Lung (tissue), 12 donors: ENCODE data around the gene SNX20. TPM values are rescaled to one million over a fixed set of nuclear protein-coding genes. Genes with fewer than 3 reads are reported as not detected.

Experiments used
- ATAC-seq: fragments of 200-7000 bp; cut with Tn5 transposase; one replicate; pipeline ENCODE4 v1.9.1; 2020; ENCODE audit warnings: moderate number of reproducible peaks; ENCODE audit not compliant: insufficient read depth, low FRiP score
- DNase-seq, 3 donors: peaks; one replicate each; pipeline ENCODE4 v3.0.0-alpha.2; 2013 to 2017
- H3K27ac ChIP-seq, 2 donors: one replicate each; pipeline ENCODE4 v1.5.1; 2013; ENCODE audit warnings: mild to moderate bottlenecking in 2 of 2, moderate library complexity in 2 of 2, control low read depth in 1 of 2, inconsistent platforms in 1 of 2, low read depth in 1 of 2, low read length in 1 of 2
- H3K27me3 ChIP-seq, 3 donors: one replicate each; pipeline ENCODE4 v1.5.1; 2013; ENCODE audit warnings: low read length in 2 of 3; ENCODE audit not compliant: control insufficient read depth in 3 of 3, insufficient read depth in 3 of 3
- H3K36me3 ChIP-seq, 4 donors: one replicate each; pipeline ENCODE4 v1.5.1; 2013; ENCODE audit warnings: low read length in 4 of 4, mild to moderate bottlenecking in 1 of 4, moderate library complexity in 1 of 4; ENCODE audit not compliant: control insufficient read depth in 4 of 4, insufficient read depth in 4 of 4
- H3K4me1 ChIP-seq, 5 donors: one replicate each; pipeline ENCODE4 v1.5.1; 2013; ENCODE audit warnings: low read length in 5 of 5, mild to moderate bottlenecking in 2 of 5, moderate library complexity in 1 of 5; ENCODE audit not compliant: control insufficient read depth in 5 of 5, insufficient read depth in 5 of 5
- H3K4me3 ChIP-seq: one replicate; pipeline ENCODE4 v1.5.1; 2013; ENCODE audit warnings: mild to moderate bottlenecking, control low read depth, moderate library complexity
- H3K9ac ChIP-seq, 2 donors: one replicate each; pipeline ENCODE4 v1.5.1; 2013; ENCODE audit warnings: low read length in 2 of 2, control low read depth in 1 of 2; ENCODE audit not compliant: insufficient read depth in 1 of 2
- H3K9me3 ChIP-seq, 4 donors: one replicate each; pipeline ENCODE4 v1.5.1; 2013; ENCODE audit warnings: low read length in 3 of 4, mild to moderate bottlenecking in 1 of 4, moderate library complexity in 1 of 4; ENCODE audit not compliant: control insufficient read depth in 4 of 4, insufficient read depth in 3 of 4
- WGBS, 2 donors: extraction: QIAGEN DNeasy Blood & Tissue Kit; methylation state at CpG; one replicate each; pipeline ENCODE4 v1.1.7; 2013; 5-methylcytosine and 5-hydroxymethylcytosine counted together
- polyA plus RNA-seq, 2 donors: library from polyadenylated mRNA; stranded (reverse); fragments of 200-250 nt; gene quantifications; one replicate each; pipeline ENCODE4 v1.2.1, GENCODE V29; 2013
- total RNA-seq, 2 donors: library from RNA; depleted of rRNA in 1 of 2; stranded (reverse); fragments of >200 nt in 1 of 2; gene quantifications; one replicate each; pipeline ENCODE4 v1.2.1, GENCODE V29; 2014 to 2021
- TF ChIP-seq, protein P1 (sequence below): IDR thresholded peaks from 2 replicates; pipeline ENCODE4 v1.5.1; 2012; ENCODE audit warnings: mild to moderate bottlenecking; ENCODE audit errors: control extremely low read depth, extremely low read depth
- donor health status: control.
- donor health status: control.
- donor health status: Bipolar disorder and iron deficiency.
- donor health status: healthy.
- donor health status: DM: yes; HTN: yes; CAD: no.

SNX20 gene
- total and polyA plus RNA-seq, 4 donors, result 3.1 to 14.9 (median 9.5) TPM

DNA sequence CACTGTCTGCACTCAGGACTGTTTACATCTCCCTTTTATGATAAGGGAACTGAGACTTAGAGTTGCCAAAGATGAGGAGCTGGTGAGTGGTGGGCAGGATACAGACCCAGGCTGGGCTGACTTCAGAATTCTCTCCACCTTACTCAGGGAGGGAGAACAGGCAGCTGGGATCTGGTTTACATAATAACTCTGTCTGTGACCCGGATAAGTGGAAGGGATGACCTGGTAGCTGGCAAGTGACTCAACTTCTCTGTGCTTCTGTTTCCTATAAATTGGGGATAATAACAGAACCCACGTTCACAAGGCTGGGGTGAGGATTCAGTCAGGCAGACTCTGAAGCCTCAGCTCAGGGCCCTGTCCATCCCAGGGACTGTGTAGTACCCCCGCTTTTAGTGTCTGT, 2.6 kb downstream of the SNX20 start:
- WGBS, 2 donors, result 51 to 62% methylated on average over 3 of the region's 3 CpGs
- no peaks in the 10 kb centered on the region for H3K27me3 ChIP-seq
- DNase-seq (no peak), ATAC-seq (no peak)
- no peaks in the 10 kb centered on the region for H3K36me3 ChIP-seq
- H3K4me3 ChIP-seq, result no peak overlapping the region
- no peak overlapping the region for H3K27ac ChIP-seq
- no peaks in the 10 kb centered on the region for H3K4me1 ChIP-seq
- TF ChIP-seq, protein P1, sequence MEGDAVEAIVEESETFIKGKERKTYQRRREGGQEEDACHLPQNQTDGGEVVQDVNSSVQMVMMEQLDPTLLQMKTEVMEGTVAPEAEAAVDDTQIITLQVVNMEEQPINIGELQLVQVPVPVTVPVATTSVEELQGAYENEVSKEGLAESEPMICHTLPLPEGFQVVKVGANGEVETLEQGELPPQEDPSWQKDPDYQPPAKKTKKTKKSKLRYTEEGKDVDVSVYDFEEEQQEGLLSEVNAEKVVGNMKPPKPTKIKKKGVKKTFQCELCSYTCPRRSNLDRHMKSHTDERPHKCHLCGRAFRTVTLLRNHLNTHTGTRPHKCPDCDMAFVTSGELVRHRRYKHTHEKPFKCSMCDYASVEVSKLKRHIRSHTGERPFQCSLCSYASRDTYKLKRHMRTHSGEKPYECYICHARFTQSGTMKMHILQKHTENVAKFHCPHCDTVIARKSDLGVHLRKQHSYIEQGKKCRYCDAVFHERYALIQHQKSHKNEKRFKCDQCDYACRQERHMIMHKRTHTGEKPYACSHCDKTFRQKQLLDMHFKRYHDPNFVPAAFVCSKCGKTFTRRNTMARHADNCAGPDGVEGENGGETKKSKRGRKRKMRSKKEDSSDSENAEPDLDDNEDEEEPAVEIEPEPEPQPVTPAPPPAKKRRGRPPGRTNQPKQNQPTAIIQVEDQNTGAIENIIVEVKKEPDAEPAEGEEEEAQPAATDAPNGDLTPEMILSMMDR, result no peak
- H3K9ac ChIP-seq, result peak overlapping the region in 1 of 2 donors; percentile 5
- peaks cover 0 to 4% (median 0%) of the 10 kb centered on the region in 4 donors for H3K9me3 ChIP-seq

DNA sequence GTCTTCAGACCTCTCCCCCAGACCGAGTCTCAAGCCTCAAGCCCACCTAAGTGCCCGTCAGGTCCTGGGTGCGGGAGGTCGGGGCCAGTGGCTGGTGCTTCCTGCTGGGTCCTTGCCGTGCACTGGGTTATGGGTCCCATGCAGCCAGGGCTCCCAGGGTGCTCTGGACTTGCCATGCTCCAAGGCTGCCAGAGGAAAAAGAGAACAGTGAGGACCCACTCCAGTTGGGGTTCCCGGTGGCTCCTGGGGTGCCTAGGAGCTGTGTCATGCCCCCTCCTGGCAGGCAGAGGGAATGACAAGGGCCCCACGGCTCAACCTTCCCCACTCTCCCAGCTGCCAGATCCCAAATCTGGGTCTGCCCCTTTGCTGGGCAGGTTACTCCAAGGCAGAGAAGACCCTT, 3.8 kb downstream of the SNX20 start:
- Histone ChIP-seq H3K27ac (no peak overlapping the region), H3K4me1 (no peaks in the 10 kb centered on the region), H3K9ac (no peak overlapping the region), H3K27me3 (no peaks in the 10 kb centered on the region), H3K36me3 (peaks cover 0 to 5% (median 1%) of the 10 kb centered on the region in 4 donors), H3K4me3 (no peak overlapping the region), H3K9me3 (peaks cover 0 to 12% (median 2%) of the 10 kb centered on the region in 4 donors)
- ATAC-seq (no peak), DNase-seq (no peak)
- 82 to 84% methylated on average over 6 to 7 of the region's 7 CpGs for WGBS, 2 donors
- TF ChIP-seq, protein P1, result no peak

DNA sequence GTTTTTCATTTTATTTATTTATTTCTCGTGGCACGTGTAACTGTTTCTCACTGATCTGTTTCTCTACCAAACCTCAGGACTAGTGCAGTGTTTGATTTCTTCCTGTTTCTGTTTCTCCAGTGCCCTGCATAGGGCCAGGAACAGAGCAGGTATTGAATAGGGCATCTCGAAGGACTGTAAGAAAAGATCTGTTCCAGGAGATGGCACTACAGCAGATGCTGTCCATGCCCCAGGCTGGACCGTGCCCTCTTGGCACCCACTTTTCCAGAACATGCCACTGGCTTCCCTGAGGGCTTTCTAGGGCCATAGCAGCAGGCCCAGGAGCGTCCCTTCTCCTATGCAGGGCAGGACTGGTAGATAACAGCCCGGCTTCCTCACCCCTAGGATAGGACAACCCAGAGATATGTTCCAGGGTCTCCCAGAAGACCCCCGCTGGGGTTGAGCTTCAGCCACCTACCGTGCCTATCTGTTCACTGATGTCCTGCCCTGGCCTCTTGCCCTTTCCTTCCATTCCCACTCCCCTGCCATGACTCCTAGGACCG, 4.4 kb downstream of the SNX20 start:
- 80 to 87% methylated on average over 9 of the region's 9 CpGs for WGBS, 2 donors

More for the DNA sequence above, 4.4 kb downstream of the SNX20 start:
- Histone ChIP-seq H3K4me1 (no peaks in the 10 kb centered on the region), H3K4me3 (no peak overlapping the region), H3K36me3 (peaks cover 0 to 10% (median 1%) of the 10 kb centered on the region in 4 donors), H3K27me3 (no peaks in the 10 kb centered on the region), H3K27ac (no peak overlapping the region), H3K9me3 (peaks cover 0 to 18% (median 6%) of the 10 kb centered on the region in 4 donors), H3K9ac (no peak overlapping the region)
- no peak for ATAC-seq
- no peak for DNase-seq
- TF ChIP-seq, protein P1, result no peak
